Activated T-cell treated with anti-CD3 and anti-CD28 coated beads for 1 hour (primary cell): ENCODE data around the gene COL26A1.
"Not testable (repeated sequence)": the region's sequence is repeated elsewhere in the genome, so short reads cannot be mapped to it uniquely, and the experiment has no call there.

ENCODE experiments used
- DNase-seq: peaks from one replicate; pipeline ENCODE4 v3.0.0-alpha.2; 2020; ENCODE audit warnings: low read depth

The COL26A1 gene

DNA sequence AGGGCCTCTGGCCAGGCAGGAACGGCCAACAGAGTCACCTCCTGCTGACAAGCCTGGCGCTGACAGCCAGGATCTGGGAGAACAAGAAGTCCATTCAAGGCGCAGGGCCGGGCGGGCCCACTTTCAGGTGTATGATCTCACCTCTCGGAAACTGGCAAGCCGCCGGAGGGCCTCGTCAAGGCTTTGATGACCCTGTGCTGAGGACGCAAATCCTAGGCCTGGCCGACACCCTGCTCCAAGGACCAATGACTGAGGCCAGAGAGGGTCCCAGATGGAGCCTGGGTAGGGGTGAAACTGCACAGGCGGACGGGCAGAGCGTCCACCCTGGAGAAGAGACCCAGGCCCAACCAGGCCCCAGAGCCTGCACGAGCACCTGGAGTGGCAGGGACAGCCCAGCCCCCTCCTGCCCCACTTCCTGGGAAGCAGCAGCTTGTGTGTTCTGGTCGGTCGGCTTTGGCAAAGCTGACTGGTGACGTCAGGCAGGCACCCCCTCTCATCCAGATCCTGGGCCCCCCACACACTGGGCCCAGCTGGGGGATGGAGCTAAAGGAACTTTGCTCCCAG is 235.8 kb downstream of the COL26A1 start:
- no peak for DNase-seq

GRCh38 chr7:101598986-101599771 is 236.5 kb downstream of the COL26A1 start:
- DNase-seq, result no peak

GRCh38 chr7:101599787-101600186 is 237.1 kb downstream of the COL26A1 start:
- no peak for DNase-seq

DNA sequence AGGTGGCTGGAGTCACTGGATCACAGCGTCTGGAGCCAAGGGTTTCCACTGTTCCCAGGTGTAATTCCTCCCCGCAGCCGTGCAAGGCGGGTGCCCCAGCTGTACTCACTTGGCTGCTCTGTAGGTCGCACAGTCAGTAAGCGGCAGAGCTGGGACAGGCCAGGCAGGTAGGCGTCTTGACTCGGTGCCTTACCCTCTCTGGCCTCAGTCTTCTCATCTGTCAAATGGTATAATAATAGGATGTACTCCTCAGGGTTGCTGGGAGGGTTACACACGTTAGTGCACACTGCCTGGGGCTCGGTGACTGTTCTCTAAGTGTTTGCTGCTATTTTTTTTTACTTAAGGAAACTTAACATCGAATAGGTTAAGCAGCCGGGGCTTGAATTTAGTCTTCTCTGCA is 239.4 kb downstream of the COL26A1 start:
- no peak for DNase-seq

DNA sequence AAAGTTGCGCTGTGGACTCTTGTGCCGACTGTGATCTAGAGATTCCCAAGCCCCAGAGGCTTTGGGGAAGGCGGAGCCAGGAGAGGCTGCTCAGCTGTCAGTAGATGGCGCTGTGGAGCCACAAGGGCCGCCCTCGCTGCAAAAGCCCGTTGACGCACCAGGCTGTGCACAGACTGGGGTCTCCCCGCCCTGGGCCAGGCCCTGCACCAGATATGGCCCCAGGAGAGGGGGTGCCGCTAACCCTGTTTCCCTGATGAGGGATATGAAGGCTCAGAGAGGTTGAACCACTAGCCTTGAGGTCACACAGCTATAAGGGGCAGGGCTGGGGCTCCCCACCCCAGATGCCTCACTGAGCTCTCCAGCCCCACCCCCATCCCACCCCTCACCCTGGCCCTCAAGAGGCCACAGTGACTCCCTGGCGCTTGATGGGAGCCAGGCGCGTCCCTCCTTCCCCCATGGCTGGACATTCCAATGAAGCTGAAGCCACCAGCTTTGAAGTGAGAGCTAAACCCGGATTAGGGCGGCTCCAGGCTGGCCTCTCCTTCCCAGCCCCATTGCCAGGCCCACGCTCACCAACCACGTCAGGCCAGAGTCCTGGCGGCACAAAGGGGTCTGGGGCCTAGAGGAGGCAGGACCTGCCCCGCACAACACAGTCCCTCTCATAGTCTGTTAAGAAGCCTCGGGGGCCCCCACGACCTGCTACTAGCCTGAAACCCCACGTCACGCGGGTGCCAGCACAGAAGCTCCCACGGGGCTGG is 240.0 kb downstream of the COL26A1 start:
- DNase-seq, result peak; percentile 51

- no peak for DNase-seq
Measured at GRCh38 chr7:101604331-101604933, 241.8 kb downstream of the COL26A1 start.

DNA sequence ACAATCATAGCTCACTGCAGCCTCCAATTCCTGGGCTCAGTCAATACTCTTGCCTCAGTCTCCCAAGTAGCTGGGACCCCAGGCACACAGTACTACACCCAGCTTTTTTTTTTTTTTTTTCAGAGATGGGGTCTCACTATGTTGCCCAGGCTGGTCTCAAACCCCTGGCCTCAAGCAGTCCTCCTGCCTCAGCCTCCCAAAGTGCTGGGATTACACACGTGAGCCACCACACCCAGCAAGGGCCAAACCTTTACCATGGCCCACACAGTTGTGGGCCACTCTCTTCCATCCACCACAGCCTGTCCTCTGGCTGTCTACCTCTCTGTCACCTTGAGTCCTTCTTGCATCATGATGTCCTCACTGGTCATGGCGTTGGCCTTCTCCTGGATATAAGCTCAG is 242.3 kb downstream of the COL26A1 start:
- DNase-seq, result not testable (repeated sequence)

DNA sequence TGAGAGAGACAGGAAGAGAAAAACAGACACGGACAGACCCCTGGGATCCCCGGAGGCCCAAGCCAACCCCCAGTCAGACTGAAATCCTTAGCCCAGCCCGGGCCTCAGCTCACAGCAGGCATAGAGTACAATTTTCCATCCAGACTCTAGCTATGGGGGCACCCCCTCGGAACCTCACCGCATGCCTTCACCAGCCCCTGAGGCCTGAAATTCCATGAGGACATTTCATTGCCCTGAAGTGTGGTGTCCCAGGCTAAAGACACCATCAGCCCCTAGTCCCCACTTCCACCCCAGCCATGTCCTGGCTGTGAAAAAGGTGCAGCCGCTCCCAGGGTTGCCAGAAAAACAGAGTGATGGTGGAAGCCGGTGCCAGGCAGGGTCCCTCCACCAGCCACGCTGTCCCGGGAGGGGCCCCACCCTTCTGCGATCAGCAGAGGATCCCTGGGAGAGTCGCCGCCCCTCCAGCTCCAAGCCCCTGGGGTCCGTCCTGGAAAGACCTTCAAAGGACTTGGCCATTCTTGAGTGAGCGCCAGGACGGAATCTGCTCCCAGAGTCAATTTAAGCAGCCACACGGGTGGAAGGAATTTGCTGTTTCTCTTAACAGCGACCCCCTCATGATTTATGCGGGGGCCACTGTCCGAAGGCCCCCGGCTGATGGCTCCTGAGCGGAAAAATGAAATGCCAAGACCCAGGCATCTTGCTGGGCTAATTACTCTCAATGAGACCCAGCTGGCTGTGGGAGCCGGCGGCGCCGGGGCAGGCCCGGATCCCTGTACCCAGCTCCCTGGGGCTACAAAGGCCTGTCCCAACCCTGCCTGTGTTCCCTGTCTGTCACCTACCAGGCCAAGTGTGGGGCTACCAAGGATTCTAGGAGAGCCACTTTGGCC is 243.2 kb downstream of the COL26A1 start:
- DNase-seq, result no peak

GRCh38 chr7:101606498-101606923 is 243.8 kb downstream of the COL26A1 start:
- DNase-seq, result no peak
